GM21576 (cell line): Measurements from ENCODE around the gene SKAP1.
"Not testable (repeated sequence)": the region's sequence is repeated elsewhere in the genome, so short reads cannot be mapped to it uniquely, and the experiment has no call there.

ENCODE experiments used
- ATAC-seq: cut with Tn5 transposase; IDR thresholded peaks from one replicate; pipeline ENCODE4 v1.9.1; 2021; ENCODE audit warnings: mild to moderate bottlenecking, moderate library complexity; ENCODE audit not compliant: unreplicated experiment

SKAP1 gene

DNA sequence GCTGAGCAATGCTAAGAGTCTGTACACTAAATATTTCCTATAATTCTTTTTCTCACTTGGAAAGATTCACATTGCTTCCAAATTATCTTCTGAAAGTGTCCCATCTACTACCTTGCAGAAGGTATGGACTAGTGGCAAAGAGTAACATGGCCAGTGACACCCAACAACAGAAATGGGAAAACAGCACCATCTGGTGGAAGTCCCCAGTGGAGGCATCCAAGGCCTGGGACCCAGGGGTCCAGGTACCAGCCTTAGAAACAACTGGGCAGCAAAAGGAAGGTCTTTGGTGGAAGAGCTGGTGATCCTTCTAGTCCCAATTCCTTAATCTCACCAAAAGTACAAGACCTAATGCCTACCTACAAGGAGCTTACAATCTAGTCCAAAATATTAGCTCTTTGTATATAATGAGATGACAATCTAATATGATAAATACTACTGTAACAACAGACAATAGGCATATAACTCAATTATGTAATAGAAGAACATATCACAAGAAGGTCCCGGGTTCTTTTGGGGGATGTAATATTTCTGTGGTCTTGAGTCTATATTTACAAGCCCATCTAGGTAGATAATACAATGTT is 55.3 kb downstream of the SKAP1 start:
- no peak for ATAC-seq

GRCh38 chr17:48373883-48374282 is 56.1 kb downstream of the SKAP1 start:
- ATAC-seq, result no peak

DNA sequence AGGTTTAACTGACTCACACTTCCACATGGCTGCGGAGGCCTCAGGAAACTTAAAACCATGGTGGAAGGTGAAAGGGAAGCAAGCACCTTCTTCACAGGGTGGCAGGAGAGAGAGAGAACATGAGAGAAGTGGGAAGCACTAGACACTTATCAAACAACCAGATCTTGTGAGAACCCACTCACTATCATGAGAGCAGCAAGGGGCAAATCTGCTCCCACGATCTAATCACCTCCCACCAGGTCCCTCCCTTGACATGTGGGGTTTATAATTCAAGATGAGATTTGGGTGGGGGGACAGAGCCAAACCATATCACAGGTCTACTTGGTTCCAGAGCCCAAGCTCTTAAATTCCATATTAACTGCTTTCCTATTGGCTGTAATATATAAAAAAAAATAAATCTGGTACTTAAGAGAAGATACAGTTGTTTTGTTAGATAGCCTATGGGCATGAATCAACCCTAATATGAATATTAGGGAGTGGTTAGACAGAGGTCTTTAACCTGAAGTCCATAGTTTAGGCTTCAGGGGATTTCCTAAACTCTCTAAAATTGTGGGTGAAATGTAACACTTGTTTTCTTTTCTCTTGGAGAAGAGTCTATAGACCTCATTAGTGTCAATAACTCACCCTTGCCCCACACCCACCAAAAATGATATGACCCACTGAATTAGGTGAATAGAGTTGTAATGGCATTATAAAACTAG is 56.7 kb downstream of the SKAP1 start:
- no peak for ATAC-seq

DNA sequence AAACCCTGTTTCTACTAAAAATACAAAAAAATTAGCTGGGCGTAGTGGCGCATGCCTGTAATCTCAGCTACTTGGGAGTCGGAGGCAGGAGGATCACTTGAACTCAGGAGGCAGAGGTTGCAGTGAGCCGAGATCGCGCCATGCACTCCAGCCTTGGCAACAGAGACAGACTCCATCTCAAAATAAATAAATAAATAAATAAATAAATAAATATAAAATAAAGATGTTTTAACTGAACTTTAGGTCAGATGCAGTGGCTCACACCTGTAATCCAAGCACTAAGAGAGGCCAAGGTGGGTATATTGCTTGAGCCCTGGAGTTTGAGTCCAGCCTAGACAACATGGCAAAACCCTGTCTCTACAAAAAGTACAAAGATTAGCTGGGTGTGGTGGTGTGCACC is 61.0 kb downstream of the SKAP1 start:
- not testable (repeated sequence) for ATAC-seq

DNA sequence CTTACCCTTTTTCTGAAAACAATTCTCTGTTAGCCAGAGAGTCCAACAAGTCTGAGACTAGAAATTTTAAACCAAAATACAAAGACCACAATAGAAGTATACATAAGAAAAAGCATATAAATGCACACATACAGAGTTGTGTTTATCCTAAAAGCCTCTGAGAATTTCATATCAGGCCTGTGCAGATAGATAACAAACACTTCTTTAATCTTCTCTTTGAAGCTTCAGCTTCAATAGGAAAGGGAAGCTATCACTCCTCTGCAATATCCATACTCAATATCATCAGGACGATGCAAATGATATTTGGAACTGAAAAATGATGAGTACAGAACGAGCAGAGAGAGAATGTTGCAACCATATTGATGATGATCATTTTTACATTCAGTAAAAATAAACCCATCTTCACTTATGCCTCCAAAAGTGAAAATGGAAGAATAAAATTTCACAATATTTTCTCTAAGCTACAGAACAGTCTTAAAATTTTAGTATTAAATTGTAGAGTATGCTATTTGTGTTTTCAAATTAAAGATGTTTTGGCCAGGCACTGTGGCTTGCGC is 61.6 kb downstream of the SKAP1 start:
- ATAC-seq, result no peak

DNA sequence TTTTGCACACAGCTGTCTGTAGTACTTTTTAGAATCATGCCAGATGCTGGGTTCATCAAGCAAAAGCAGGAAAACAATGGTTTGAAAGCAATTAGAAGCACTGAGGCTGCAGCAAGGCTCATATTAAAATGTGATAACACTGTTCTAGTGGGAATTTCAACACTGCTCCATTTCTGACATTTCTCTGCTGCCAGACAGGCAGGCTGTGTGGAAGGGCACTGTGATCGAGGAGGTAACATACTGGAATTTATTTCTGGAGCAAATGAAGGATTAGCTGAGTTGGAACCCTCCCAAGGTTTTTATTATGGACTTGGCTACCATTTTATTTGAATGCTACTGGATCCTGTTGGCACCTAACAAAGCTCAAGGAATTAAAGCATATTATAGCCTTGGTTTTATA is 66.9 kb downstream of the SKAP1 start:
- ATAC-seq, result no peak

GRCh38 chr17:48360861-48361633 is 69.0 kb downstream of the SKAP1 start:
- not testable (repeated sequence) for ATAC-seq

GRCh38 chr17:48357779-48358602 is 72.0 kb downstream of the SKAP1 start:
- no peak for ATAC-seq

DNA sequence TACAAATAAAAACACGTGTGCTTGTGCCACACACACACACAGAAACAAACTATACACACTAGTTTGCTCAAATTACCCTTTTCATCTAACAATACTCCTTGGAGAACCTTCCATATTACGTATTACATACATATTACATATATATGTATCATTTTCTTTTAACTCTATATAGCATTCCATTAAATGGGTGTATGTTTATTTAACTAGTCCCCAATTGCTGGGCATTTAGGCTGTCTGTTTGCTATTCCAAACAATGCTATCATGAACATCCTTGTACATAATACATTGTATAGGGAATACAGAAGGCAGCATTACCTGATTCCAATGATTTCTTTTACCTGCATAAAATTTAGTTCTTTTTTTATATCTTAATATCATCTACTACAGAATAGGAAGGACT is 73.1 kb downstream of the SKAP1 start:
- no peak for ATAC-seq

GRCh38 chr17:48352630-48353029 is 77.4 kb downstream of the SKAP1 start:
- ATAC-seq, result no peak

GRCh38 chr17:48351911-48352332 is 78.1 kb downstream of the SKAP1 start:
- no peak for ATAC-seq

GRCh38 chr17:48348352-48348751 is 81.7 kb downstream of the SKAP1 start:
- ATAC-seq, result no peak

DNA sequence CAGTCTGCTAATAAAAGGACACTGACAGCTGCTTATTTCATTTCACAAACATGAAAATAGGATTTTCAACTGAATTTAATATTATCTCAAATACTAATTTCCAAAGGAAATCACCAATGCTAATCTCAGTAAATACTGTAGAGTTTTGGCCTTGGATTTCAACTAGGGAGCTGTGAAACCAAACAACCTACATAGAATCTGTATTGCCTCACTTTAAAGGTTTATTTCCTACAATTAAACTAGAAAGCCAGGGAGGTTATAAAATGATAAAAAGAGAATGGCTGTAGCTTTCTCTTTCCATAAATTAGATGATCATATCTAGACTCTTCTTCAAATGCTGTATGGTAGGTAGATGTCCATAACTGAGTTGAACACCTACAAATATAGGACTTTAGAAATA is 82.8 kb downstream of the SKAP1 start:
- ATAC-seq, result no peak

GRCh38 chr17:48344251-48344650 is 85.8 kb downstream of the SKAP1 start:
- ATAC-seq, result no peak

DNA sequence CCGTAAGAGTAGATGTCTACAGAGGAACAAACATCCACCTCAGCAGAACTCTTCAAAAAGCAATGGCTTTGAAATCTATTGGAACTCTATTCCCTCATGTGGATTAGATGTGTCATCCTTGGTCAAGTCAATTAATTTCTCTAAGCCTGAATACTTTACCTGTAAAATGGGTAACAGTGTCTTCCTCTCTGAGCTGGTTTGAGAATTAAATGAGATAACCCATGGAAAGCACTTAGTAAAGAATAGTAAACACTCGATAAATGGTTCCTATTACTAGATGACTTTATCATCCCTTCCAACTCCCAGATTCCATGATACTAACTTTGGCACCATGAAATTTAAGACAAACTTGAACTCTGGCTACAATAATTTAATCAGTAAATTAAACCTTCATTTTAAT is 89.1 kb downstream of the SKAP1 start:
- ATAC-seq, result no peak

DNA sequence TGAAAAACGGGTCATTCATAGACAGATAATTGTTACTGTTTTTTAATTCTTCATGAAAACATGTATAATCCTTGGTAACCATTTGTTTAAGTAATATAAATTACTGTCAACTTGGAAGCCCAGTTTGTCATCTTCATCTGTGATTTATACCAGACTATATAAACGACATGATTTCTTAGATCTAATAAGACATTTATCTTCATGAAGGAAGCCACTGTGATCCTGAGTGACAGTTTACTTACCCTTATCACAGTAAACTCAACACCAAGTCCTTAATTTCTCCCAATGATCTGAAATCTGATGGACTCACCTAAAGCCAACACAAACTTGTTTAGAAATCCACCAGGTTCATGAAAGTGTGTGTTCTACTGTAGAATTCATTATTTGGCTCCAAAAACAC is 91.3 kb downstream of the SKAP1 start:
- no peak for ATAC-seq

- not testable (repeated sequence) for ATAC-seq
Measured at GRCh38 chr17:48337903-48338302, 92.1 kb downstream of the SKAP1 start.

- ATAC-seq, result no peak
Measured at GRCh38 chr17:48336986-48337385, 93.0 kb downstream of the SKAP1 start.

DNA sequence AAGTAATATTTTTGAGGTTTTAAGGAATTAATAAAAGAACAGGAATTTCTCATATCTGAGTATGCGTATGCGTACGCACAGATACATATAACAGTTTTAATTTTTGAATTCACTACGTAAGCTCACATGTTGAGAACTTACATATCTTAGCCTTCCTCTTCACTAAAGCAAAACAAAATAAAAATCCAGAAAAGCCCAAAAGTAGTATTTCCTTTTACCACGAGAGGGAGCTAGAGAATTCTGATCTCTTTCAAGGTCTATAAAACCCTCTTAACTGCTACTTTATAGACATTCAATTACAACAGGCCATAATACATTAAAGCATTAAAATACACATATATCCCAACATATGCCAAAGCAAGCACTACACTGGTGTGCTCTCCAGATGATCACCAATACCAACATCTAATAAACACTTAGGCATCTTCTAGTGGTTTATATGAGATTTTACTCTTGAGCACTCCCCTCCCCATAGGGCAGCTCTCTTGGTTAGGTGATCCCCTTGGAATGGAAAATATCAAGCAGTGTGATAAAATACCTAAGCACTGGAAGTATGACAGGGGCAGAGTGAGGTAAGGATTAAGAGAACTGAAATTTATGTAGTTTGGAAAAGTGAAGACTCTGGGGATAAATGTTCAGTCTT is 94.0 kb downstream of the SKAP1 start:
- no peak for ATAC-seq

GRCh38 chr17:48335146-48335784 is 94.7 kb downstream of the SKAP1 start:
- ATAC-seq, result no peak
